IMR-90 (cell line): ENCODE data around the gene SAXO1. TPM values are rescaled to one million over a fixed set of nuclear protein-coding genes. Genes with fewer than 3 reads are reported as not detected.
A peak's percentile ranks its signal among the peaks of the same experiment; 100 is the strongest.

Source experiments
- ATAC-seq: fragments of 200-7000 bp; cut with Tn5 transposase; 2 replicates; pipeline ENCODE4 v1.9.1; 2020; ENCODE audit warnings: low read depth, mild to moderate bottlenecking, moderate library complexity
- BruUV-seq: library from RNA; stranded (reverse); fragments of 400-500 nt; replicated peaks from 2 replicates; lab custom pipeline; 2021; lab: Mats Ljungman, UMichigan
- CTCF ChIA-PET: fragments of 300-600 bp; formaldehyde crosslinking; extraction: SDS; loops from one replicate; lab custom pipeline; 2021; ENCODE audit warnings: antibody characterized with exemption; lab: Yijun Ruan, JAX
- POLR2A ChIA-PET: fragments of 300-600 bp; sonication (Branson Sonifier 250); formaldehyde crosslinking; loops from one replicate; lab custom pipeline; 2022; ENCODE audit warnings: antibody characterized with exemption; ENCODE audit not compliant: unreplicated experiment; lab: Charles Lee
- DNase-seq: peaks from one replicate; pipeline ENCODE4 v3.0.0; 2013
- H2AFZ ChIP-seq: replicated peaks from 2 replicates; pipeline ENCODE3; 2013; ENCODE audit warnings: low read length, mild to moderate bottlenecking; ENCODE audit not compliant: poor library complexity
- H2AK5ac ChIP-seq: 2 replicates; pipeline ENCODE4 v1.6.1; 2013; ENCODE audit warnings: low read depth, low read length, inconsistent platforms
- H2AK9ac ChIP-seq: replicated peaks from 2 replicates; pipeline ENCODE3; 2013; ENCODE audit warnings: mild to moderate bottlenecking, low read depth, low read length, moderate library complexity; ENCODE audit not compliant: poor library complexity
- H2BK120ac ChIP-seq: 2 replicates; pipeline ENCODE4 v1.6.1; 2013; ENCODE audit warnings: low read depth, low read length, inconsistent platforms
- H2BK15ac ChIP-seq: 3 replicates; pipeline ENCODE4 v1.6.1; 2013; ENCODE audit warnings: low read depth, low read length, inconsistent platforms
- H2BK20ac ChIP-seq: 2 replicates; pipeline ENCODE4 v1.6.1; 2013; ENCODE audit warnings: low read depth, mild to moderate bottlenecking, inconsistent platforms, low read length, moderate library complexity
- H2BK5ac ChIP-seq: 2 replicates; pipeline ENCODE4 v1.6.1; 2013; ENCODE audit warnings: mild to moderate bottlenecking, low read depth, low read length, inconsistent platforms; ENCODE audit not compliant: poor library complexity, severe bottlenecking
- H3K14ac ChIP-seq: replicated peaks from 2 replicates; pipeline ENCODE4 v1.6.1; 2013; ENCODE audit warnings: low read depth, low read length, inconsistent platforms
- H3K18ac ChIP-seq: 2 replicates; pipeline ENCODE4 v1.6.1; 2013; ENCODE audit warnings: low read depth, low read length, control low read depth
- H3K23ac ChIP-seq: 2 replicates; pipeline ENCODE4 v1.6.1; 2013; ENCODE audit warnings: low read depth, low read length, inconsistent platforms
- H3K27ac ChIP-seq: 2 replicates; pipeline ENCODE4 v1.5.1; 2013; ENCODE audit warnings: mild to moderate bottlenecking, control low read depth, low read length; ENCODE audit not compliant: insufficient read depth
- H3K27me3 ChIP-seq: 2 replicates; pipeline ENCODE4 v1.6.1; 2013; ENCODE audit warnings: low read length; ENCODE audit not compliant: control insufficient read depth, insufficient read depth
- H3K36me3 ChIP-seq: 2 replicates; pipeline ENCODE4 v1.6.1; 2013; ENCODE audit warnings: low read length, mixed read lengths; ENCODE audit not compliant: control insufficient read depth, insufficient read depth
- H3K4ac ChIP-seq: 2 replicates; pipeline ENCODE4 v1.6.1; 2013; ENCODE audit warnings: low read depth, low read length, inconsistent platforms
- H3K4me1 ChIP-seq: 2 replicates; pipeline ENCODE4 v1.6.1; 2013; ENCODE audit warnings: low read length, mixed read lengths; ENCODE audit not compliant: control insufficient read depth, insufficient read depth
- H3K4me2 ChIP-seq: 2 replicates; pipeline ENCODE4 v1.6.1; 2013; ENCODE audit warnings: low read depth, mild to moderate bottlenecking, control low read depth, low read length, moderate library complexity
- H3K4me3 ChIP-seq: 2 replicates; pipeline ENCODE4 v1.5.1; 2013; ENCODE audit warnings: low read depth, mild to moderate bottlenecking, control low read depth, low read length, moderate library complexity; ENCODE audit not compliant: insufficient read depth
- H3K56ac ChIP-seq: 2 replicates; pipeline ENCODE4 v1.6.1; 2013; ENCODE audit warnings: low read length, inconsistent platforms; ENCODE audit not compliant: insufficient read depth; ENCODE audit errors: extremely low read depth
- H3K79me1 ChIP-seq, 2 experiments: 2 replicates each; pipeline ENCODE4 v1.6.1; 2013; ENCODE audit warnings: low read length in 2 of 2, inconsistent platforms in 1 of 2, low read depth in 1 of 2
- H3K9ac ChIP-seq: 2 replicates; pipeline ENCODE4 v1.6.1; 2013; ENCODE audit warnings: low read depth, low read length, control low read depth
- H3K9me1 ChIP-seq: 2 replicates; pipeline ENCODE4 v1.6.1; 2013; ENCODE audit warnings: low read length, inconsistent platforms; ENCODE audit not compliant: insufficient read depth
- H3K9me3 ChIP-seq: 2 replicates; pipeline ENCODE4 v1.6.1; 2013; ENCODE audit warnings: low read length; ENCODE audit not compliant: control insufficient read depth, insufficient read depth
- H4K20me1 ChIP-seq: 2 replicates; pipeline ENCODE4 v1.6.1; 2013; ENCODE audit warnings: low read length, inconsistent platforms; ENCODE audit not compliant: insufficient read depth
- H4K5ac ChIP-seq: 2 replicates; pipeline ENCODE4 v1.6.1; 2013; ENCODE audit warnings: mild to moderate bottlenecking, low read depth, low read length, control low read depth
- H4K8ac ChIP-seq, 2 experiments: 2 replicates each; pipeline ENCODE4 v1.6.1; 2013; ENCODE audit warnings: low read depth in 2 of 2, low read length in 2 of 2, control low read depth in 1 of 2, inconsistent platforms in 1 of 2
- H4K91ac ChIP-seq: 2 replicates; pipeline ENCODE4 v1.6.1; 2013; ENCODE audit warnings: low read depth, low read length, inconsistent platforms; ENCODE audit not compliant: insufficient read depth
- BHLHE40 ChIP-seq: fragments of 150-350 bp; IDR thresholded peaks from 2 replicates; pipeline ENCODE4 v1.6.1; 2016; ENCODE audit warnings: mild to moderate bottlenecking, low read depth, low read length
- CEBPB ChIP-seq: IDR thresholded peaks from 2 replicates; pipeline ENCODE4 v1.6.1; 2012; ENCODE audit warnings: low read depth, low read length, improper control_type of control experiment
- CHD1 ChIP-seq: IDR thresholded peaks from 2 replicates; pipeline ENCODE4 v1.6.1; 2012; ENCODE audit warnings: low read depth, low read length, improper control_type of control experiment
- CTCF ChIP-seq: conservative IDR thresholded peaks from 2 replicates; pipeline ENCODE4 v1.5.1; 2012; ENCODE audit warnings: mild to moderate bottlenecking, low read depth, low read length, improper control_type of control experiment
- ELK1 ChIP-seq: fragments of 150-350 bp; IDR thresholded peaks from 2 replicates; pipeline ENCODE4 v1.6.1; 2016; ENCODE audit warnings: low read depth, mild to moderate bottlenecking, low read length, moderate library complexity, borderline replicate concordance
- MAFK ChIP-seq: IDR thresholded peaks from 2 replicates; pipeline ENCODE4 v1.6.1; 2012; ENCODE audit warnings: low read depth, low read length, improper control_type of control experiment
- MAZ ChIP-seq: IDR thresholded peaks from 2 replicates; pipeline ENCODE4 v1.6.1; 2012; ENCODE audit warnings: low read depth, mild to moderate bottlenecking, low read length, improper control_type of control experiment, moderate library complexity, borderline replicate concordance
- MXI1 ChIP-seq: IDR thresholded peaks from 2 replicates; pipeline ENCODE4 v1.6.1; 2012; ENCODE audit warnings: low read depth, mild to moderate bottlenecking, low read length, moderate library complexity, borderline replicate concordance
- NFE2L2 ChIP-seq: fragments of 150-350 bp; IDR thresholded peaks from 2 replicates; pipeline ENCODE4 v1.6.1; 2016; ENCODE audit warnings: low read depth, mild to moderate bottlenecking, low read length
- POLR2A ChIP-seq: IDR thresholded peaks from 2 replicates; pipeline ENCODE4 v1.6.1; 2012; ENCODE audit warnings: mild to moderate bottlenecking, low read depth, low read length
- RAD21 ChIP-seq: IDR thresholded peaks from 2 replicates; pipeline ENCODE4 v1.6.1; 2012; ENCODE audit warnings: low read length, improper control_type of control experiment
- RCOR1 ChIP-seq: IDR thresholded peaks from 2 replicates; pipeline ENCODE4 v1.6.1; 2012; ENCODE audit warnings: mild to moderate bottlenecking, low read length, improper control_type of control experiment; ENCODE audit not compliant: insufficient replicate concordance
- RFX5 ChIP-seq: IDR thresholded peaks from 2 replicates; pipeline ENCODE4 v1.8.0; 2012; ENCODE audit warnings: low read depth, mild to moderate bottlenecking, low read length, moderate library complexity
- WGBS, 2 experiments: methylation state at CpG; one replicate each; pipeline versions ENCODE4 v1.1.5 to v1.1.7; 2013; ENCODE audit warnings: missing lambda C conversion rate in 2 of 2; ENCODE audit not compliant: insufficient read length in 1 of 2; ENCODE audit errors: extremely low coverage in 2 of 2; 5-methylcytosine and 5-hydroxymethylcytosine counted together
- dilution Hi-C: fragments of 300-500 bp; cut with HindIII; formaldehyde crosslinking; loops from one replicate; pipeline ENCODE4 v1.14.3; 2018; ENCODE audit warnings: low sequenced_read_pairs; ENCODE audit not compliant: unreplicated experiment
- in situ Hi-C: fragments of 300-500 bp; cut with MboI; formaldehyde crosslinking; loops from 3 replicates; pipeline ENCODE4 v1.14.3; 2019; ENCODE audit warnings: low sequenced_read_pairs, inconsistent platforms, mixed read lengths
- intact Hi-C: fragments of 100-400 bp; cut with micrococcal nuclease; formaldehyde crosslinking; loops from 2 replicates; pipeline ENCODE4 v1.10.0; 2022
- polyA plus RNA-seq, 3 experiments: library from polyadenylated mRNA; depleted of rRNA; stranded (reverse); fragments of >200 nt; gene quantifications; 2 replicates each; pipeline ENCODE4 v1.2.3, GENCODE V29; 2012; ENCODE audit warnings: low replicate concordance in 1 of 3
- total RNA-seq: library from RNA; depleted of rRNA; stranded (reverse); fragments of >200 nt; gene quantifications from 2 replicates; pipeline ENCODE4 v1.2.3, GENCODE V29; 2012
- TF ChIP-seq, protein P1 (sequence below): fragments of 150-350 bp; IDR thresholded peaks from 2 replicates; pipeline ENCODE4 v1.6.1; 2017; ENCODE audit warnings: mild to moderate bottlenecking, antibody characterized with exemption, low read length, low read depth

SAXO1 gene
- total and polyA plus RNA-seq, 2 of the 4 experiments (the other 2 are of a cell fraction) = not detected

DNA sequence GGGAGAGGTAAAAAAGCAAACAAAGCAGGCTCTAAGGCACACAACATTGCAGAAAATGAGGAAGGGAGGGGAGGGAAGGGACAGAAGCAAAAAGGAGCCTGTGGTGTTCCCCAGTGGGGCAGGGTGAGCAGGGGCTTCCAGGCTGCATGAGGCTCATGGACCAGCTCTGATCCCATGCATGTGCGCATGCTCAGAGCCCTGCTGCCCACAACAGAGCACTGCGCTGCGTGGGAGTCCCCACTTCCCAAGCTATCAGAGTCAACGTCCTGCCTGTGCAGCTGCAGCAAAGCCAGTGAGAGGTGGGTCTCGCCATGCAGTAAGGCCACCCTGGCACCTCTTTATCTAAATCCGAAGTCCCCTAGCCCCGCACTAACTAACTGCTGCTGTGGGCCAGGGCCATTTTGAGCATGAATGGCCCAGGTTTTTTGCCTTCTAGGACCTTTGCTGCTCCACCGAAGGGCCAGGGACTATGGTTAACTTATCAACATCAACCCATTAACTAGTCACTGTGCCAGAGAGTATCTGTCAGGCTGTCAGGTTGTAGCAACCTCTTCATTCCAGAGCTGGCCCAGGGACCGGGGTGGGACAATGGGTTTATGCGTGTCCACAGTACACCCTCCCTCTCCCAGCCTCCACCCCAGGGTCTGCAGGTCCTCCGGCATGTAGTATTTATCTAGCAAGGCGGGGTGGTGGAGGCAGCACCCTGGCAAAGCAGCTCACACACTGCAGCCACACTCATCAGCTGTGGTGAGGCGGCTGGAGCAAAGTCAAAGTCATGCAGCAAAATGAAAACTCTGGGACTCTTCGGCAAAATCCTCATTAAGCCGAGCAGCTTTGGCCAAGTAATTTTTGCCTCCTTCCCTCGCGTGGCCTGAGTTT lies 123.6 kb downstream of the SAXO1 start:
- Histone ChIP-seq H4K91ac (peak overlapping the region; percentile 33; the same call in 1 of the 2 replicates), H4K20me1 (no peaks in the 10 kb centered on the region), H2AK5ac (peak overlapping the region; percentile 70), H2BK120ac (peak overlapping the region; percentile 78), H3K27me3 (0 out of 2 replicates have a peak, but pooled peaks cover 2% of the 10 kb centered on the region), H3K9ac (no peak overlapping the region), H2BK20ac (peak overlapping the region; percentile 78), H2AK9ac (peak overlapping the region; percentile 22), H3K9me1 (peaks cover 12% of the 10 kb centered on the region), H3K4me2 (no peak overlapping the region; the same call in 1 of the 2 replicates), H3K9me3 (no peaks in the 10 kb centered on the region), H3K4me3 (no peak overlapping the region), H3K36me3 (no peaks in the 10 kb centered on the region), H3K4ac (peak overlapping the region; percentile 46), H4K8ac (peak overlapping the region; percentile 43 to 58; a peak in 3 of 4 replicates), H3K23ac (no peak overlapping the region), H3K18ac (peak overlapping the region; percentile 24), H3K79me1 (no peaks in the 10 kb centered on the region), H2BK15ac (peak overlapping the region; percentile 25; the same call in 2 of the 3 replicates), H3K27ac (no peak overlapping the region), H3K56ac (no peak overlapping the region), H2AFZ (no peak overlapping the region), H2BK5ac (peak overlapping the region; percentile 47), H3K4me1 (peaks cover 19% of the 10 kb centered on the region), H3K14ac (peak overlapping the region; percentile 40), H4K5ac (0 out of 2 replicates have a peak overlapping the region, but pooled peaks have one; percentile 19)
- DNase-seq = no peak
- dilution Hi-C loops (no loop called here), intact Hi-C loops (loop anchor here (5.0 kb wide), 1 partner anchor 467 kb away; no protein-coding TSS in a partner anchor), in situ Hi-C loops (no loop called here)
- WGBS, 2 experiments = 68% methylated on average over 6 of the region's 17 CpGs; no CpG with 5 or more reads in 1 of the 2 experiments
- no TSS peak for BruUV-seq
- CTCF ChIA-PET = no interaction called here
- no peak for ATAC-seq
- POLR2A ChIA-PET = no interaction called here
- no peak for TF ChIP-seq ELK1
- no peak for TF ChIP-seq BHLHE40
- TF ChIP-seq CHD1 = no peak
- TF ChIP-seq NFE2L2 = no peak
- TF ChIP-seq MAFK = no peak
- TF ChIP-seq MAZ = no peak
- TF ChIP-seq MXI1 = no peak
- no peak for TF ChIP-seq CEBPB
- no peak for TF ChIP-seq POLR2A
- TF ChIP-seq RCOR1 = no peak
- TF ChIP-seq RFX5 = no peak
- no peak for TF ChIP-seq CTCF
- TF ChIP-seq, protein P1, sequence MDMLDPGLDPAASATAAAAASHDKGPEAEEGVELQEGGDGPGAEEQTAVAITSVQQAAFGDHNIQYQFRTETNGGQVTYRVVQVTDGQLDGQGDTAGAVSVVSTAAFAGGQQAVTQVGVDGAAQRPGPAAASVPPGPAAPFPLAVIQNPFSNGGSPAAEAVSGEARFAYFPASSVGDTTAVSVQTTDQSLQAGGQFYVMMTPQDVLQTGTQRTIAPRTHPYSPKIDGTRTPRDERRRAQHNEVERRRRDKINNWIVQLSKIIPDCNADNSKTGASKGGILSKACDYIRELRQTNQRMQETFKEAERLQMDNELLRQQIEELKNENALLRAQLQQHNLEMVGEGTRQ = no peak
- TF ChIP-seq RAD21 = no peak
